Fibroblast of the aortic adventitia (primary cell): ENCODE results near the gene CACNA1H. TPM values are rescaled to one million over a fixed set of nuclear protein-coding genes. Genes with fewer than 3 reads are reported as not detected.
A peak's percentile ranks its signal among the peaks of the same experiment; 100 is the strongest.

Experiments
- DNase-seq: peaks from one replicate; pipeline ENCODE4 v3.0.0-alpha.2; 2010; ENCODE audit warnings: low read depth
- H3K4me3 ChIP-seq: 2 replicates; pipeline ENCODE4 v1.5.1; 2011; ENCODE audit warnings: low read depth, mild to moderate bottlenecking, control low read depth, low read length, moderate library complexity
- CTCF ChIP-seq: IDR thresholded peaks from 2 replicates; pipeline ENCODE4 v1.5.1; 2011; ENCODE audit warnings: mild to moderate bottlenecking, low read length, control low read depth, inconsistent platforms; ENCODE audit not compliant: insufficient read depth
- total RNA-seq: library from RNA; depleted of rRNA; stranded (reverse); fragments of >200 nt; gene quantifications from 2 replicates; pipeline ENCODE4 v1.2.3, GENCODE V29; 2012; ENCODE audit warnings: low replicate concordance

Gene CACNA1H
- total RNA-seq, 1 donor = not detected

GRCh38 chr16:1177053-1177452 is 24.1 kb downstream of the CACNA1H start:
- TF ChIP-seq CTCF = no peak
- H3K4me3 ChIP-seq = no peak overlapping the region
- no peak for DNase-seq

GRCh38 chr16:1177750-1178149 is 24.8 kb downstream of the CACNA1H start:
- no peak for TF ChIP-seq CTCF
- H3K4me3 ChIP-seq = no peak overlapping the region
- no peak for DNase-seq

GRCh38 chr16:1178295-1178910 is 25.5 kb downstream of the CACNA1H start:
- DNase-seq = no peak
- H3K4me3 ChIP-seq = no peak overlapping the region
- no peak for TF ChIP-seq CTCF

GRCh38 chr16:1180549-1181403 is 27.9 kb downstream of the CACNA1H start:
- no peak overlapping the region for H3K4me3 ChIP-seq
- TF ChIP-seq CTCF = no peak
- no peak for DNase-seq

- H3K4me3 ChIP-seq = no peak overlapping the region
- no peak for TF ChIP-seq CTCF
- DNase-seq = no peak
These were observed 28.8 kb downstream of the CACNA1H start for GRCh38 chr16:1181404-1182315.

- DNase-seq = peak; percentile 58
- no peak overlapping the region for H3K4me3 ChIP-seq
- TF ChIP-seq CTCF = no peak
These were observed 29.4 kb downstream of the CACNA1H start for GRCh38 chr16:1182316-1182671.
